Gastroesophageal sphincter (tissue), 3 donors: ENCODE results near the gene ACER1.

Experiments
- POLR2A ChIP-seq, 2 donors: fragments of 450-650 bp; IDR thresholded peaks; one replicate each; pipeline ENCODE4 v1.6.1; 2017; ENCODE audit warnings: antibody characterized with exemption in 2 of 2, mild to moderate bottlenecking in 2 of 2, moderate library complexity in 1 of 2
- POLR2AphosphoS5 ChIP-seq: sonication (generic); formaldehyde crosslinking; IDR thresholded peaks from one replicate; pipeline ENCODE4 v1.6.1; 2017; ENCODE audit warnings: antibody characterized with exemption
- TF ChIP-seq, protein P1 (sequence below), 4 experiments: fragments of 200-600 bp in 2 of 4; fragments of 450-650 bp in 2 of 4; sonication (generic) in 1 of 4; IDR thresholded peaks; one replicate each; pipeline ENCODE4 v1.5.1; 2017 to 2019; ENCODE audit warnings: antibody characterized with exemption in 4 of 4, mild to moderate bottlenecking in 2 of 4, moderate library complexity in 2 of 4

DNA sequence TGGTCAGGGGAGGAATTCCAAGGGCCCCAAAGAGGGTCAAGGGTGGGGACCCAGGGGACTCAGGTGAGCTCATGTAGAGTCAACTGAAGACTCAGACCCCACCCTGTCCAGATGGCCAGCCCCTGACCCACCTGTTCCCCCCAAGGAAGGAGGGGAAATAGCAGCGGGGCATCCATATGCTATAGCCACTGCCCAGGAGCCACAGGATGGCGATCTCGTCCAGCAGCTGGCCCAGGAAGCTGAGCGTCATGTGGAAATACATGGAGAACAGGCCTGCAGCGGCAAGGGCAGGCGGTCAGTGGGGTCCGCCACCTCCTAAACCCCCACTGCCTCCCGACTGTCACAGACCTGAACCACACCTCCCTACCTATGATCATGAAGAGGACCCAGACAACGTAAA, 21.4 kb downstream of the ACER1 start:
- TF ChIP-seq POLR2AphosphoS5, result no peak
- TF ChIP-seq, protein P1, sequence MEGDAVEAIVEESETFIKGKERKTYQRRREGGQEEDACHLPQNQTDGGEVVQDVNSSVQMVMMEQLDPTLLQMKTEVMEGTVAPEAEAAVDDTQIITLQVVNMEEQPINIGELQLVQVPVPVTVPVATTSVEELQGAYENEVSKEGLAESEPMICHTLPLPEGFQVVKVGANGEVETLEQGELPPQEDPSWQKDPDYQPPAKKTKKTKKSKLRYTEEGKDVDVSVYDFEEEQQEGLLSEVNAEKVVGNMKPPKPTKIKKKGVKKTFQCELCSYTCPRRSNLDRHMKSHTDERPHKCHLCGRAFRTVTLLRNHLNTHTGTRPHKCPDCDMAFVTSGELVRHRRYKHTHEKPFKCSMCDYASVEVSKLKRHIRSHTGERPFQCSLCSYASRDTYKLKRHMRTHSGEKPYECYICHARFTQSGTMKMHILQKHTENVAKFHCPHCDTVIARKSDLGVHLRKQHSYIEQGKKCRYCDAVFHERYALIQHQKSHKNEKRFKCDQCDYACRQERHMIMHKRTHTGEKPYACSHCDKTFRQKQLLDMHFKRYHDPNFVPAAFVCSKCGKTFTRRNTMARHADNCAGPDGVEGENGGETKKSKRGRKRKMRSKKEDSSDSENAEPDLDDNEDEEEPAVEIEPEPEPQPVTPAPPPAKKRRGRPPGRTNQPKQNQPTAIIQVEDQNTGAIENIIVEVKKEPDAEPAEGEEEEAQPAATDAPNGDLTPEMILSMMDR (IDR thresholded peaks at IDR 0.05), result no peak
- no peak for TF ChIP-seq POLR2A (IDR thresholded peaks at IDR 0.05)
